Coronary artery (tissue), 2 donors: Measurements from ENCODE around the gene KDSR.

Source experiments
- DNase-seq: peaks from one replicate; pipeline ENCODE4 v3.0.0-alpha.2; 2017; ENCODE audit warnings: low spot score
- H3K27ac ChIP-seq, 2 donors: fragments of 200-600 bp; sonication (generic); one replicate each; pipeline ENCODE4 v1.5.1; 2016 to 2019
- H3K4me3 ChIP-seq: fragments of 200-600 bp; sonication (generic); 2 replicates; pipeline ENCODE4 v1.5.1; 2016; ENCODE audit warnings: mild to moderate bottlenecking, moderate library complexity
- CTCF ChIP-seq: fragments of 200-600 bp; sonication (generic); IDR thresholded peaks from one replicate; pipeline ENCODE4 v1.5.1; 2019; ENCODE audit warnings: antibody characterized with exemption

The KDSR gene

GRCh38 chr18:63306819-63307550, 60.0 kb downstream of the KDSR start:
- DNase-seq = no peak
- TF ChIP-seq CTCF = no peak
- H3K4me3 ChIP-seq = no peak overlapping the region
- H3K27ac ChIP-seq = peak overlapping the region in 1 of 2 donors; percentile 12

GRCh38 chr18:63306249-63306648, 60.8 kb downstream of the KDSR start:
- Histone ChIP-seq H3K4me3 (no peak overlapping the region), H3K27ac (no peak overlapping the region)
- no peak for DNase-seq
- no peak for TF ChIP-seq CTCF

GRCh38 chr18:63303547-63303946, 63.5 kb downstream of the KDSR start:
- TF ChIP-seq CTCF = no peak
- no peak overlapping the region for H3K4me3 ChIP-seq
- H3K27ac ChIP-seq = peak overlapping the region in 1 of 2 donors; percentile 37
- DNase-seq = no peak

GRCh38 chr18:63302636-63303405, 64.2 kb downstream of the KDSR start:
- Histone ChIP-seq H3K27ac (peak overlapping the region in 1 of 2 donors; percentile 20), H3K4me3 (no peak overlapping the region)
- TF ChIP-seq CTCF = no peak
- no peak for DNase-seq

- no peak for DNase-seq
- Histone ChIP-seq H3K4me3 (no peak overlapping the region), H3K27ac (peak overlapping the region in 1 of 2 donors; percentile 2)
- TF ChIP-seq CTCF = no peak
These were observed 64.8 kb downstream of the KDSR start for GRCh38 chr18:63302220-63302619.

- Histone ChIP-seq H3K4me3 (no peak overlapping the region), H3K27ac (peak overlapping the region in 1 of 2 donors; percentile 2)
- DNase-seq = no peak
- TF ChIP-seq CTCF = no peak
These were observed 65.6 kb downstream of the KDSR start for GRCh38 chr18:63301434-63301833.
